ENCODE data around the gene ST3GAL4.

The ST3GAL4 gene

DNA sequence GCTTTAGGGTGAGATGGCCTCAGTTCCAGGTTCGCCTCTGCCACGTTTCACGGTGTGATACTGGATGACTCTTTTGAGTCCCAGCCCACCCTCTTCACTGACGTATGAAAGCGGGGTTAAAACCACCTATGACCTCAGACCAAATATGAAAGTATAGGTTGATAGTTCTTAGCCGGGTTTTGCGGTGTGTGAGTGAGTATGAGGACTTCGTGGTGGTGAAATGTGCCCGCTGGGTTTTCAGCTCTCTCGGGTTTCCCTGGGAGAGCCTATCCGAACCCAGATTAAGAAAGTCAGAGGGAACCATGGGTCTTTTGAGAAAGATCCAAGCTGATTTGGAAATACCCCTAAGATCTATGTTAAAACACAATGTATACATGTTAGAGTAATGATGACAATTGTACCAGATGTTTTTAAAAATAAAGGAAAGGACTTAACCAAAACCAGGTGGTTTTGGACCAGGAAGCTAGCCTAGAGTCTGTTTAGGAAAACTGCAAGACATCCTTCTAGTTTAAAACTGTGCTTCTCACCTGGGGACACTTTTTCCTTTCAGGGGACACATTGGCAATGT is 25.8 kb upstream of the ST3GAL4 start:
- no peak for DNase-seq (ENCODE audit: extremely low read depth, low read depth)
- TF ChIP-seq, protein P1, sequence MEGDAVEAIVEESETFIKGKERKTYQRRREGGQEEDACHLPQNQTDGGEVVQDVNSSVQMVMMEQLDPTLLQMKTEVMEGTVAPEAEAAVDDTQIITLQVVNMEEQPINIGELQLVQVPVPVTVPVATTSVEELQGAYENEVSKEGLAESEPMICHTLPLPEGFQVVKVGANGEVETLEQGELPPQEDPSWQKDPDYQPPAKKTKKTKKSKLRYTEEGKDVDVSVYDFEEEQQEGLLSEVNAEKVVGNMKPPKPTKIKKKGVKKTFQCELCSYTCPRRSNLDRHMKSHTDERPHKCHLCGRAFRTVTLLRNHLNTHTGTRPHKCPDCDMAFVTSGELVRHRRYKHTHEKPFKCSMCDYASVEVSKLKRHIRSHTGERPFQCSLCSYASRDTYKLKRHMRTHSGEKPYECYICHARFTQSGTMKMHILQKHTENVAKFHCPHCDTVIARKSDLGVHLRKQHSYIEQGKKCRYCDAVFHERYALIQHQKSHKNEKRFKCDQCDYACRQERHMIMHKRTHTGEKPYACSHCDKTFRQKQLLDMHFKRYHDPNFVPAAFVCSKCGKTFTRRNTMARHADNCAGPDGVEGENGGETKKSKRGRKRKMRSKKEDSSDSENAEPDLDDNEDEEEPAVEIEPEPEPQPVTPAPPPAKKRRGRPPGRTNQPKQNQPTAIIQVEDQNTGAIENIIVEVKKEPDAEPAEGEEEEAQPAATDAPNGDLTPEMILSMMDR (IDR thresholded peaks at IDR 0.05; ENCODE audit: low read depth, low read length, missing control alignments): no peak
- no peak overlapping the region for H3K4me3 ChIP-seq (replicated peaks; ENCODE audit: low read depth, low read length)

DNA sequence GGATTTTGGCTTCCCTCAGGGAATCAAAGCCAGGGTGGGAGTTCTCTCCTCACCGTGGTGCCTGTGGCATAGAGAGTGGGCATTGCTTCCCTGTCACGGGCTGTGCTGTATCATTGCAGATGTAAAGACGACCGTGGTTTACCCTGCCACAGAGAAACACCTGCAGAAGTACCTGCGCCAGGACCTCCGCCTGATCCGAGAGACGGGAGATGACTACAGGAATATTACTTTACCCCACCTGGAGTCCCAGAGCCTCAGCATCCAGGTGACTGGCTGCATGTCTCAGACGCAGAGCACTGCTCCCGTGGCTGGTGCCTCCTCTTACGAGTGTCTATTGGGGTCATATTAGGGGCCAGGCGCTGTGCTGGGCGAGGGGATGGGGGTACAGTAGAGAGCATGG is 24.2 kb upstream of the ST3GAL4 start:
- no peak for DNase-seq (ENCODE audit: extremely low read depth, low read depth)
- TF ChIP-seq, protein P1 (IDR thresholded peaks at IDR 0.05; ENCODE audit: low read depth, low read length, missing control alignments): no peak
- H3K4me3 ChIP-seq (replicated peaks; ENCODE audit: low read depth, low read length): no peak overlapping the region

DNA sequence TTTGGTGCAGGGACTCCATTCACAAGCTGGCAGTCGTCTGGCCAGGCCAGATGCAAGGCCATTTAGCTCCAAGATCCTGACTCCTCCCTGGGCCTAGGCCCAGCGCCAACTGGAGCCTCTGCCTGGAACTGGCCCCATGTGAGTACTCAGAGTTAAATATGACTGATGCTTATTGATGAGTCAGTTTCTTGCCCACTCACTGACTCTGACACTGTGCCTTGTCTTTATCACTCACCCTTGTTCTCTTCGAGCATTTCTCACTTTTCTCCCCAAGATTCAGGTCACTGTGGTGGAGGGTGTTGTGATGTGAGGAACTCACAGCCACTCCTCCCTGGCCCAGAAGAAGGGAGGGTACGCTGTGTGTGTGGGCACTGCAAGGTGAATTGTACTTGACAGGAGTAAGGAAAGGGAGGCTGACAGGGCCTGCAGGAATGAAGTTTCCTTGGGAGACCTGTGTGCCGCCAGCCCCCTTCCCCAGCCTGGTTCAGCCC is 23.2 kb upstream of the ST3GAL4 start:
- DNase-seq (ENCODE audit: extremely low read depth, low read depth): peak; percentile 47
- TF ChIP-seq, protein P1 (IDR thresholded peaks at IDR 0.05; ENCODE audit: low read depth, low read length, missing control alignments): no peak
- H3K4me3 ChIP-seq (replicated peaks; ENCODE audit: low read depth, low read length): no peak overlapping the region

DNA sequence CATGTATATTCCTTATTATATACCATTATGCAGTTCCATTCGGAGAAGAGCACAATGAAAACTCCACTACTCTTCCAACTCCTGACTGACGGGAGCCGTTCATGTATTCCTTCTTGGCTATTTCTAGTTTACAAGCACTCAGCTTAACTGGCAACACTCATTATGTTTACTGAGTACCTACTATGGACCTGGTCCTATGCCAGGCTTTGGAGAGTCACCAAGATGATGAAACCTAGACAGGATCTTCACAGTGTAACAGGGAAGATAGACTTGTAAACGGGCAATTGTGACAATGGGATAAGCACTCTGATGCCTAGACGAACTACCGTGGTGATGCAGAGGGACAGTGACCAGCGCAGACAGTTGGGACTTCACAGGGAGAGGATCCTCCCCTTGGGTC is 22.3 kb upstream of the ST3GAL4 start:
- H3K4me3 ChIP-seq (replicated peaks; ENCODE audit: low read depth, low read length): no peak overlapping the region
- TF ChIP-seq, protein P1 (IDR thresholded peaks at IDR 0.05; ENCODE audit: low read depth, low read length, missing control alignments): no peak
- DNase-seq (ENCODE audit: extremely low read depth, low read depth): no peak

DNA sequence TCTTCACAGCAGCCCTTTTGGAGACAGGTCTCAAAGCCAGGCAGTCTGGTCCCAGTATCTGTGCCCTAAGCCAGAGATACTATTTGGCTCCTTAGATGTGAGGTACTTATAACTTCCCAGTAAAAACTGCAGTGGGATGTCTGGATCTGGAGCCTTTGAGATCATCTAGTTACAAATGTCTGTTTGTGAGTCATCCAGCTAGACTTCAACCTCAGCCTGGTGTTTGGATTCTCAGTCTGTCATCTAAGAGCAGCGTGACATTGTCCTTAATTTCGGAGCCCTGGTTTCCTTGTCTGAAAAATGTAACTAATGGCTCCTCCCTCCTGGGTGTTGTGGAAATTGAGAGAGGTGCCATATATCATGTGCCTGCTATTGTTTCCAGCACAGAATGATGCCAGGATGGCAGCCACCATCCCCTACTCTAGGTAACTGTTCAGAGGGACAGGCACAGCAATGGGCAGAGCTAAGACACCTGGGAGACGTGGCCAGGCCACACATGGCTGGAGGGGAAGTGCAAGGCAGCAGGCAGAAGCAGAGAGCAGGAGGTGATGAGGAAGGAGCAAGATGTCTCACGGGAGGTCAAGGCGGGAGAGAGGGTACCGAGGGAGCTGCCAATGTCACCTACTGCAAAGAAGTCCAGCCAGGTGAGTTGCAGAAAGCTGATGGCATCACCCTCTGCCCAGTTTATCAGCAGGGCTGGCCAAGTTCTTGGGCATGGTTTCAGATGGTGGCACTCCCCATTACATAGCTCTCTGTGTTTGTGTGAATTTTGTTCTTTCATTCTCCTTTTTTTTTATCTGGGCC is 20.6 kb upstream of the ST3GAL4 start:
- no peak overlapping the region for H3K4me3 ChIP-seq (replicated peaks; ENCODE audit: low read depth, low read length)
- TF ChIP-seq, protein P1 (IDR thresholded peaks at IDR 0.05; ENCODE audit: low read depth, low read length, missing control alignments): no peak
- DNase-seq (ENCODE audit: extremely low read depth, low read depth): no peak

DNA sequence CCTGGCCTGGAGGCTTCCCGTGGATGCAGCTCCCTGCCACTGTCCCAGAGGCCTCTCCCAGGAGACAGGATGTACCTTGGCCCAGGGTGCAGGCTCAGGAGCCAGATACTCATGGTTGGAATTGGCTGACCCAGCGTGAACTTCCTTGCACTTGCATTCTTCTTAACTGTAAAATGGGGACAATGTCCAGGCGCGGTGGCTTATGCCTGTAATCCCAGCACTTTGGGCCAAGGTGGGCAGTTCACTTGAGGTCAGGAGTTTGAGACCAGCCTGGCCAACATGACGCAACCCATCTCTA is 20.1 kb upstream of the ST3GAL4 start:
- H3K4me3 ChIP-seq (replicated peaks; ENCODE audit: low read depth, low read length): no peak overlapping the region
- TF ChIP-seq, protein P1 (IDR thresholded peaks at IDR 0.05; ENCODE audit: low read depth, low read length, missing control alignments): no peak
- no peak for DNase-seq (ENCODE audit: extremely low read depth, low read depth)

Data from HFF-Myc (cell line).